GM18526 (cell line): ENCODE data around the gene IGFN1.

Source experiments
- POLR2A ChIP-seq: IDR thresholded peaks from 3 replicates; pipeline ENCODE4 v1.6.1; 2011; ENCODE audit not compliant: insufficient read length; ENCODE audit errors: extremely low read depth

Gene IGFN1

DNA sequence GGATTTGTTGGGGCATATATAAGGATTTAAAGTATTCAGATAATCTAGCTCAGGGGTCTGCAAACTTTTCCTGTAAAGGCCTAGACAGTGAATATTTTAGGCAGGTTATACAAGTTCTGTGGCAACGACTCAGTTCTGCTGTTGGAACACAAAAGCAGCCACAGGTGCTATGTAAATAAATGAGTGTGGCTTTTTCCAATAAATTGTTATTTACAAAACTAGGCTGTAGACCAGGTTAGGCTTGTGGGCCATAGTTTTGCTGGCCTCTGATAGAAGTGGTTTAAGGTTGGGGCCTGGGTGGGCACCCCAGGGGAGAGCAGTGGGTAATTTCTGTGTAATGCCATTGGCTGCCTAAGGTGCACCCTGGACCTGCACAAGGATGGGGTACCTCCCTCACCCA, 16.9 kb upstream of the IGFN1 start:
- TF ChIP-seq POLR2A: no peak

DNA sequence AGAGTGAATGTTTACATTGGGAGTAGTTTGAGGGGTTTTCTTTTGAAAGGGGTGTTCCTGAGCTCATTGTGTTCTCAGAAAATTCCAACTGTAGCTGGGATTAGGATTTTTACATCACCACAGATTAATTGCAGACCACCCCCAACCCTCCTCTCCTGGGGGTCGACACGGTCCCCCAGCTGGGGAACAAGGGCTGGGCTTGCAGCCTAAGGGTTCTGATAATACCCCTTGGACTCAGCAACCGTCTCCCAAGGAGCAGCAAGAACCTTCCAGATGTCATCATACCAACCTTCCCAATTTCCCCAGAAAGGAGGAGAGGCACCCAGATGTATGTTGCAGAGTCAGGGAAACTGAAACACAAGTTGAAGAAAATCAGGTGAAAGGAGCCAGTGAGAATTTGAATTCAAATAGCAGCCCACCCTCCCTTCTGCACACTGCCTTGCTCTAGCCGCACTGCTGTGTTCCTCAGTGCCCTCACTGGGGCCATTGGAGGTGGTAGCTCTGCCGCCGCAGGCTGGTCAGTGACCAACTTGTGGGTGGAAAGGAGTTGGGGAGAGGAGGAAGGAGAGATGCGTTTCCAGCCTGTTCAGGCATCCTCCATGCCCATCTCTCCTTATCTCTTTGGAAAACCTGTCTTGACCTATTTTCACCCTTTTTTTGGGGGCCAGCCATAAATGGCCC, 14.7 kb upstream of the IGFN1 start:
- no peak for TF ChIP-seq POLR2A

DNA sequence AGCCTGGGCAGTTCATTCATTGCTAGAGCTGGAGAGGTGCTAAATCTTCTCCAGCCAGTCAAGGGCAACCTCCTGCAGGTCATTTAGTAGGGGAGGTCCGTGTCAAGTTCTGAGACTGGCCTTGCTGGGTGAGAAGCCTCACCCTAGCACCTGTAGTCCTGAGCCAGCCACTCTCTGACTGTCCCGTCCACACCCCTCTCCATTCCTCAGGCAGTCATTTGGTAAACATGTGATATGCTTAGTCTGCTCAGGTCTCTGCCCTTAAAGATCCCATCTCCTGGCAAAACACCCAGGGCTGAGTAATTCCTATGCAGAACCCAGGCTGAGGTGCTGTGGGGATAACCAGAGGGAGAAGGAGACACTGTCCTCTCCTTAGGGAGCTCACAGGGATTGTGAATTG, 13.7 kb upstream of the IGFN1 start:
- TF ChIP-seq POLR2A: no peak

DNA sequence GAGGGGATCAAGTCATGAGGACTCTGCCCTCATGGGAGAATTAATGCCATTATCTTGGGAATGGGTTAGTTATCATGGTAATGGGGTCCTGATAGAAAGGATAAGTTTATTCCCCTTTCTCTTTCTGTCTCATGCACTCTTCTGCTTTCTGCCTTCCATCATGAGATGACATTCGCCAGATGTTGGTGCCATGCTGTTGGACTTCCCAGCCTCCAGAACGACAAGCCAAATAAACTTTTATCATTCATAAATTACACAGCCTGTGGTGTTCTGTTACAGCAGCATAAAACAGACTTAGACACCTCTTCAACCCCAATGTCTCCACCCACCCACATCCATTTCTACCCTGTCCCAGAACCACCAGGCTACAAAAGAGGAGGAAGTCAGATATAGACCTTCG, 11.9 kb upstream of the IGFN1 start:
- TF ChIP-seq POLR2A: no peak

DNA sequence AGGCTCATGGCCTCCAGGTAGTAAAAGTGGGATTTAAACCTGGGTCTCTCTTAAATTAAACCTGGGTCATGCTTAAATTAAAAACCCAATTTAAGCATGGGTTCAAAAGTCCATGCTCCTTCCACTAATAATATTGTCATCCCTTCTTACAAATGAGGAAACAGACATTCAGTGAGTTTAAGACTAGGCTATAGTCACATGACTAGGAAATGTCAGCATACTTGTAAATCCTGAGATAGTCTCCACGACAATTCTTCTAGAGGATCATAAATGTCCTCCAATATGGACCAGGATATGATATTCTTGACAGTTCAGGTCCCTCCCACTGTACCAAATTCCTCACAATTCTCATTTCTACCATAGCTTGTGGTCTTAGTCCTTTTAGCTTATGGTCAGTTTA, 10.5 kb upstream of the IGFN1 start:
- no peak for TF ChIP-seq POLR2A

DNA sequence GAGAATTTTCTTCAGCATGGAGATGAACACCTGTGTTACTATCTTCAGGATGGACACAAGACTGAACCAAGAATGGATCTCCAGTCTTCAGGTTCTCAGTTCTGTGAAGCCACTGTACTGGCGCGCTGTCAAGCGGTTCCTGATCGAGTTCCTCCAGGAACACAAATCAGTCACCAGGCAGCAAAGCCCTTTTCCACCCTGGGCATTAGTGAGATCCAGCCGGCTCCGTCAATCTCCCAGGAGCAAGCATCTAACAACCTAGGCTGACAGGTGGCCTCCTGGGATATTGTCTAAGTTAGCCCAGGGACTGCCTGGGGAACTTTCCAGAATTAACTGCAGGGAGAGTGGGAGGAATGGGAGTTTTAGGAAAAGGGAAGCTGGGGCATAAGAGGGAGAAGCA, 9.7 kb upstream of the IGFN1 start:
- no peak for TF ChIP-seq POLR2A

- no peak for TF ChIP-seq POLR2A
Observed at GRCh38 chr1:201181323-201181722, 9.3 kb upstream of the IGFN1 start.

- no peak for TF ChIP-seq POLR2A
Observed at GRCh38 chr1:201181726-201182125, 8.9 kb upstream of the IGFN1 start.

DNA sequence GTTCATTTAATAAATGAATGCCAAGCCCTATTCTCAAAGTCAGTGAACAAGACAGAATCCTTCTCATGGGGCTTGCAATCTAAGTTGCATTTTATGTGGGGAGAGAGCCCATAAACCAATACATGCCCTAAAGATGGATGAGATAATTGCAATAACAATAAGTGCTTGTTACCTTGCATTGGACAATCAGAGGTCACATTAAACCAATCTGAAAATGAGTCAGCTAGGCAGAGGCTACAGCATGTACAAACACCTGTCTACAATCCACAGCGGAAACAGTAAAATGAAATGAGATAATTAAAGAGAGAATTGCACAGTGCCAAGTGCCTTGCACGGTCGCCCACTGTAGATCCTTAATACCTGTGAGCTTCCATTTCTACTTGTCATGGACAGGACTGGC, 7.4 kb upstream of the IGFN1 start:
- TF ChIP-seq POLR2A: no peak

DNA sequence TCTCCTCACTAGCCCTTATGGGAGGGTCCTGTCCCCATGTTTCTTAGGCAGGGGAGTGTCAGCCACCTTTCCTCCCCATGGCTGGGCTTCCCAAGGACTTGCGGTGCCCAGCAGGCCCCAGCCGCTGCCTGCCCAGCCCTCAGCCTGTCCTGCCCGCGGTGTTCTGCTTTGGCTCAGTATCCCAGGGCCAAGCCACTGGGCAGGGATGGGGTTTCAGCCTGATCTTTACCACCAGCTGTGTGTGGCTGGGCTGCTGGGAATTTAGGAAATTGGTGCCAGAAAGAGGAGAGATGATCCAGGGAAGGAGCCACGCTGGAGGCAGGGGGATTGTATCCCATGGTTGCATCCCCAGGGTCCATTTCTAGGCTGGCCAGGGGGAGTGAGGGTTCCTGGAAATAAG, 6.9 kb upstream of the IGFN1 start:
- no peak for TF ChIP-seq POLR2A

DNA sequence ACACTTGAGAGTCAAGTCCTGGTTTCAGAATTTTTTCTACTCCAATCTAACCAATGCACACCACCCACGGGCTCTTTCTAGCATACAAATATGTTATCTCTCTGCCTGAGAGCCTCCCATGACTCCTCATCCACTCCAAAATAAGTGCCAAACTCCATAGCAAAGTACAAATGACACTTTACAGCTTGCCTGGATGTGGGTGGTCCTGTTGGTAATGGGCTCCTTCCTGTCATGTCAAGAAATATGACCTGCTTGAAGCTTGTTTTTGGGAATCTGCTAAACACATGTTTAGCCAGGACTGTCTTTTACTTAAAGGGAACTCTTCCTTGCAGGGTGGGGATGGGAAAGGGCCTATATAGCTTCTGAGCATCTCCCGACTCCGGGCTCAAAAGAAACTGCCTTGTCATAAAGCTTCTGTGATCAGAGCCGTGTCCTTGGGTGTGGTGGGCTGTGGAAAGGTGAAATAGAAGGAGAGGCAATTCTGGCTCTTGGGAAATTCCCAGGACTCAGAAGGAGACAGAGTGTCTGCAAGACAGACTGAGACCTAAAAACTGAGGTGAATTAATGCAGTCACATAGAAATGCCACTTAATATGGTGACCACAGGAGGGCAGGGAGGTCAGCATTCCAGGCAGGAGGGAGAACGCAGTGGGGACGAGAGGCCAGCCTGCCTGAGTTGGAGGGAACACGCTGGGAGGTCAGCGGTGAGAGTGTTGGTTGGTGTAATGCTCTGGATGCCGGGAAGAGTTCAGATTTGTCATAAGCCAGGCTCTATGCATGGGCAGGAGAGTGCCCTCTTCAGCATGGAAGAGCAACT, 6.1 kb upstream of the IGFN1 start:
- no peak for TF ChIP-seq POLR2A

DNA sequence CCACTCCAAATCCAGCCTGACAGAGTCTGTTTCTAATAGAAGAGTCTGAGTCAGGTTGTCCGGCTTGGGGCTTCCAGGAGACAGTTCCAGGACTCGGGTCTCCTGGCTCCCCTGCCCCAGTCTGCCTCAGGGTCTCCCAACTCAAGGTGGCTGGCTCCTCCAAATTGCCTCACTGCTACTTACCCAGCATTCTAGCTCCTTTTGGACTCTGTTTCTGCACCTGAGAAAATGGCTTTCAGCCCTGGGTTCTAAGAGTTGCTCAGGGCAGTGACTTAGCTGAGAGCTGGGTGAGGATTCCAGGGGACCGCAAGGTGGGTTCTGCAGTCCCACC, 5.5 kb upstream of the IGFN1 start:
- no peak for TF ChIP-seq POLR2A

- no peak for TF ChIP-seq POLR2A
Observed at GRCh38 chr1:201185527-201186128, 5.0 kb upstream of the IGFN1 start.

GRCh38 chr1:201186192-201186591, 4.4 kb upstream of the IGFN1 start:
- TF ChIP-seq POLR2A: no peak

- no peak for TF ChIP-seq POLR2A
Observed at GRCh38 chr1:201189085-201189484, 1.5 kb upstream of the IGFN1 start.

DNA sequence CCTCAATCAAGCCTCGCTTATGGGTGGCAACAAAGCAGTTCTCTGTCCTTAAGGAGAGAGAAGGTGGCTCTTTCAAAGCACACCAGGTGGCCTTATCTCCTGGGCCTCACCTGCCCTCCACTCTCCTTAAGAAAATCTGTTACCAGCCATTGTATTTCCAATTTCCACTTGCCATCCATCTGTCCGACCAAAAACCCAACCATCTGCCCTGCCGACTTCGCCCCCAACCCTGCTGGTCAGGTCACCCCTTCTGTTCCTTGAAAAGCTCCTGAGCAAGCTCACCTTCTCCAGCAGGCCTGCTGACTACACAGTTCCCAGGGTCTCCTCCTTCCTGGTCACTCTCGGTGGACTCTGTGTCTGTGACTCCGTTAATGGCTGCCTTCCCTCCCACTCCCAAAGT, 619 bp upstream of the IGFN1 start:
- TF ChIP-seq POLR2A: no peak

DNA sequence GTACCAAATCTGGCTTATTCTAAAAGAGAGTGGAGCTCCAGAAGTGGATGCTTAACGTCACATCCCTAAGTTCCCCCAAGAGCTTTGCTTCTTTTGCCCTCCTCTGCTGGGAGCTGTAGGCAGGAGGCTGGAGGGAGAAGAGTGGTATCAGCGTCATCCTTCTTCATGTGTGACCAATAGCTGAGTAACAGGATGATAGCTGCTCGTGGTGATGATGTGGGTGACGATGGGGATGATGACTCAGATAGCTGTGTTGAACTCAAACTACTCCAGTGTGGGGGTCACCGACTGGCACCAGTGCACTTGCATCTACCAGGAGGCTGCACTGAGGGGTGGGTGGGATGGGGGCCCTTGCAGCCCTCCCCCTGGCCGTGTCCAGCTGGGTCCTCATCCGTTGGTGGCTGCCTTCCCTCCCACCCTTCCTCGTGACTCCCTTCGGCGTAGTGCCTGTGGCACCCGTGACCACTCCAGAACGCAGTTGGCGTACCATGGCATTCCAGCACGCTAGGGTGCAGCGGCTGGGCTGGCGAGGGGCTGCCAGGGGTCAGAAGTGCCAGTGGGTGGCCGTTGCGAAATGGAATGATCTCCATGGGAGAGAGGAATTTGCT, 1.1 kb downstream of the IGFN1 start:
- no peak for TF ChIP-seq POLR2A

GRCh38 chr1:201192261-201192788, 1.7 kb downstream of the IGFN1 start:
- TF ChIP-seq POLR2A: no peak
